ENCODE data around the gene ANXA6. TPM values are rescaled to one million over a fixed set of nuclear protein-coding genes. Genes with fewer than 3 reads are reported as not detected.

The ANXA6 gene
- total and polyA plus RNA-seq, 10 of the 15 experiments (the other 5 are each of a cell fraction or from before 2014, with no cell fraction given), result 44.0 to 571 (median 465) TPM

DNA sequence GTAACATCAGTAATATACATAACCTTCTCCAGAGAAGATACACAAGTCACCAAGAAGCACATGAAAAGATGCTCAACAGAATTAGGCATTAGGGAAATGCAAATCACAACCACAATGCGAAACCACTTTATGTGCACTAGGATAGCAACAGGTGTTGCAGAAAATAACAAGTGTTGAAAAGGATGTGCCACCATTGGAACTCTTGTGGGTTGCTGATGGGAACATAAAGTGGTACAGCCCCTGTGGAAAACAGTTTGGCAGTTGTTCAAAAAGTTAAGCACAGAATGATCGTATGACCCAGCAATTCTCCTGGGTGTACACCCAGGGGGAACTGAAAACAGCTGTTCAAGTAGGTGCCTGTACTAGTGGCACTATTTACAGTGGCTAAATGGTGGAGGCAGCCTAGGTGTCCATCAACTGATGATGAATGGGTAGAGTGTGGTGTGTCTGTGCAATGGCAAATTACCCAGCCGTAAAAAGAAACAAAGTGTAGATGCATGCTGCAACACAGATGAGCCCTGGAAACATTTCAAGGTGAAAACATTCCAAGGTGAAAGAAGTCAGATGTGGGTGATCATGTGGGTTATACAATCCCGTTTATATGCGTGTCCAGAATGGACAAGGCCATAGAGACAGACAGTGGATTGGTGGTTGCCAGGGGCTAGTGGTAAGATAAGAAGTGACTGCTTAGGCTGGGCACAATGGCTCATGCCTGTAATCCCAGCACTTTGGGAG lies 39.1 kb upstream of the ANXA6 start (continued):
- TF ChIP-seq, protein P1, sequence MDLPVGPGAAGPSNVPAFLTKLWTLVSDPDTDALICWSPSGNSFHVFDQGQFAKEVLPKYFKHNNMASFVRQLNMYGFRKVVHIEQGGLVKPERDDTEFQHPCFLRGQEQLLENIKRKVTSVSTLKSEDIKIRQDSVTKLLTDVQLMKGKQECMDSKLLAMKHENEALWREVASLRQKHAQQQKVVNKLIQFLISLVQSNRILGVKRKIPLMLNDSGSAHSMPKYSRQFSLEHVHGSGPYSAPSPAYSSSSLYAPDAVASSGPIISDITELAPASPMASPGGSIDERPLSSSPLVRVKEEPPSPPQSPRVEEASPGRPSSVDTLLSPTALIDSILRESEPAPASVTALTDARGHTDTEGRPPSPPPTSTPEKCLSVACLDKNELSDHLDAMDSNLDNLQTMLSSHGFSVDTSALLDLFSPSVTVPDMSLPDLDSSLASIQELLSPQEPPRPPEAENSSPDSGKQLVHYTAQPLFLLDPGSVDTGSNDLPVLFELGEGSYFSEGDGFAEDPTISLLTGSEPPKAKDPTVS (IDR thresholded peaks at IDR 0.05; ENCODE audit: low read depth, low read length), result no peak
- TF ChIP-seq RUNX3 (IDR thresholded peaks at IDR 0.05; ENCODE audit: low read length), result peak; percentile 87
- TF ChIP-seq MEF2B (IDR thresholded peaks at IDR 0.05; ENCODE audit: partially characterized antibody, poor library complexity, severe bottlenecking), result peak; percentile 98
- TF ChIP-seq IKZF1 (conservative IDR thresholded peaks at IDR 0.05), result peak; percentile 96
- peak; percentile 74 for TF ChIP-seq CHD2 (IDR thresholded peaks at IDR 0.05; ENCODE audit: borderline replicate concordance, low read depth, low read length)
- no peak for TF ChIP-seq PAX8 (IDR thresholded peaks at IDR 0.05)
- no peak for TF ChIP-seq CHD1 (IDR thresholded peaks at IDR 0.05; ENCODE audit: low read depth, low read length)
- no peak for TF ChIP-seq POLR2A (IDR thresholded peaks at IDR 0.05; ENCODE audit: low read depth, low read length)
- TF ChIP-seq TCF12 (IDR thresholded peaks at IDR 0.05; ENCODE audit: low read depth, low read length), result peak; percentile 61; the same call in 1 of the 2 replicates
- peak; percentile 25; the same call in 1 of the 2 replicates for TF ChIP-seq BCL11A (IDR thresholded peaks at IDR 0.05; ENCODE audit: low read depth, low read length)
- TF ChIP-seq, protein P2, sequence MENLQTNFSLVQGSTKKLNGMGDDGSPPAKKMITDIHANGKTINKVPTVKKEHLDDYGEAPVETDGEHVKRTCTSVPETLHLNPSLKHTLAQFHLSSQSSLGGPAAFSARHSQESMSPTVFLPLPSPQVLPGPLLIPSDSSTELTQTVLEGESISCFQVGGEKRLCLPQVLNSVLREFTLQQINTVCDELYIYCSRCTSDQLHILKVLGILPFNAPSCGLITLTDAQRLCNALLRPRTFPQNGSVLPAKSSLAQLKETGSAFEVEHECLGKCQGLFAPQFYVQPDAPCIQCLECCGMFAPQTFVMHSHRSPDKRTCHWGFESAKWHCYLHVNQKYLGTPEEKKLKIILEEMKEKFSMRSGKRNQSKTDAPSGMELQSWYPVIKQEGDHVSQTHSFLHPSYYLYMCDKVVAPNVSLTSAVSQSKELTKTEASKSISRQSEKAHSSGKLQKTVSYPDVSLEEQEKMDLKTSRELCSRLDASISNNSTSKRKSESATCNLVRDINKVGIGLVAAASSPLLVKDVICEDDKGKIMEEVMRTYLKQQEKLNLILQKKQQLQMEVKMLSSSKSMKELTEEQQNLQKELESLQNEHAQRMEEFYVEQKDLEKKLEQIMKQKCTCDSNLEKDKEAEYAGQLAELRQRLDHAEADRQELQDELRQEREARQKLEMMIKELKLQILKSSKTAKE (IDR thresholded peaks at IDR 0.05; ENCODE audit: low read depth, poor library complexity, severe bottlenecking), result peak; percentile 83
- TF ChIP-seq CBX5 (IDR thresholded peaks at IDR 0.05; ENCODE audit: low read depth), result no peak
- no peak for TF ChIP-seq ZNF384 (IDR thresholded peaks at IDR 0.05; ENCODE audit: borderline replicate concordance, low read depth, low read length)
- TF ChIP-seq ZNF24 (IDR thresholded peaks at IDR 0.05), result no peak
- TF ChIP-seq MEF2A (IDR thresholded peaks at IDR 0.05; ENCODE audit: insufficient read depth, low read depth, low read length), result 0 out of 2 replicates have a peak, but pooled peaks have one; percentile 5
- TF ChIP-seq RBBP5 (conservative IDR thresholded peaks at IDR 0.05), result no peak
- TF ChIP-seq TARDBP (IDR thresholded peaks at IDR 0.05; ENCODE audit: borderline replicate concordance), result no peak
- peak; percentile 35 for TF ChIP-seq SMARCA5 (IDR thresholded peaks at IDR 0.05)
- no peak for TF ChIP-seq IRF3 (IDR thresholded peaks at IDR 0.05)
- TF ChIP-seq ZNF274 (IDR thresholded peaks at IDR 0.05; ENCODE audit: insufficient read depth, insufficient read length), result no peak
- TF ChIP-seq IRF4 (IDR thresholded peaks at IDR 0.05; ENCODE audit: low read depth, low read length), result peak; percentile 81
- no peak for TF ChIP-seq LARP7 (IDR thresholded peaks at IDR 0.05)
- no peak for TF ChIP-seq SUZ12 (IDR thresholded peaks at IDR 0.05; ENCODE audit: unreplicated experiment)
- no peak for TF ChIP-seq MYC (IDR thresholded peaks at IDR 0.05; ENCODE audit: insufficient read depth, insufficient read length, insufficient replicate concordance, low read length, severe bottlenecking)
- TF ChIP-seq HDGF (IDR thresholded peaks at IDR 0.05), result no peak
